ENCODE results near the gene RRP15. TPM values are rescaled to one million over a fixed set of nuclear protein-coding genes. Genes with fewer than 3 reads are reported as not detected.

RRP15 gene
- polyA plus RNA-seq, 3 donors = 0.81 to 7.6 (median 4.6) TPM

- Histone ChIP-seq H2AFZ (ENCODE audit: insufficient read depth, low read depth, low read length, poor library complexity, severe bottlenecking) (no peak overlapping the region), H3K4me1 (ENCODE audit: control insufficient read depth in 1 of 2, insufficient read depth in 2 of 2, low read length in 2 of 2) (no peaks in the 10 kb centered on the region), H3K79me2 (ENCODE audit: insufficient read depth, low read length) (no peaks in the 10 kb centered on the region), H3K9ac (ENCODE audit: insufficient read depth, low read length, poor library complexity, severe bottlenecking) (no peak overlapping the region), H4K20me1 (ENCODE audit: insufficient read depth, low read length) (no peaks in the 10 kb centered on the region), H3K9me3 (replicated peaks in 1 of 2; ENCODE audit: control insufficient read depth in 1 of 2, insufficient read depth in 1 of 2, low read length in 2 of 2) (no peaks in the 10 kb centered on the region), H3K36me3 (replicated peaks in 1 of 2; ENCODE audit: control insufficient read depth in 1 of 2, insufficient read depth in 2 of 2, low read length in 2 of 2) (no peaks in the 10 kb centered on the region), H3K27ac (ENCODE audit: low read depth in 1 of 2, low read length in 2 of 2) (no peak overlapping the region), H3K27me3 (ENCODE audit: control insufficient read depth in 2 of 2, insufficient read depth in 2 of 2, low read length in 2 of 2) (peaks cover 2 to 10% of the 10 kb centered on the region in 2 donors), H3K4me2 (replicated peaks; ENCODE audit: extremely low read depth, low read length, poor library complexity, severe bottlenecking) (no peak overlapping the region), H3K4me3 (replicated peaks in 1 of 3; ENCODE audit: low read depth in 2 of 3, low read length in 3 of 3) (no peak overlapping the region)
- Mint-ChIP-seq H3K9me3 (peaks cover 0 to 1% (median 0%) of the 10 kb centered on the region in 7 donors), H3K27me3 (ENCODE audit: low read depth in 3 of 3) (peaks cover 5 to 21% (median 10%) of the 10 kb centered on the region in 3 donors), H3K36me3 (no peaks in the 10 kb centered on the region), H3K4me3 (no peak overlapping the region), H3K27ac (no peak overlapping the region), H3K4me1 (no peaks in the 10 kb centered on the region)
- intact Hi-C loops (cut with micrococcal nuclease) = no loop called here
- no peak for TF ChIP-seq CTCF (IDR thresholded peaks at IDR 0.05)
- WGBS (ENCODE audit: insufficient coverage) = 91% methylated on average over 6 of the region's 8 CpGs
- no peak for DNase-seq
These were observed 79.1 kb downstream of the RRP15 start for GRCh38 chr1:218364028-218364710.

- TF ChIP-seq CTCF (IDR thresholded peaks at IDR 0.05) = no peak
- Histone ChIP-seq H4K20me1 (ENCODE audit: insufficient read depth, low read length) (no peaks in the 10 kb centered on the region), H3K79me2 (ENCODE audit: insufficient read depth, low read length) (no peaks in the 10 kb centered on the region), H3K4me1 (ENCODE audit: control insufficient read depth in 1 of 2, insufficient read depth in 2 of 2, low read length in 2 of 2) (no peaks in the 10 kb centered on the region), H2AFZ (ENCODE audit: insufficient read depth, low read depth, low read length, poor library complexity, severe bottlenecking) (no peak overlapping the region), H3K36me3 (replicated peaks in 1 of 2; ENCODE audit: control insufficient read depth in 1 of 2, insufficient read depth in 2 of 2, low read length in 2 of 2) (no peaks in the 10 kb centered on the region), H3K9ac (ENCODE audit: insufficient read depth, low read length, poor library complexity, severe bottlenecking) (no peak overlapping the region), H3K4me3 (replicated peaks in 1 of 3; ENCODE audit: low read depth in 2 of 3, low read length in 3 of 3) (no peak overlapping the region), H3K4me2 (replicated peaks; ENCODE audit: extremely low read depth, low read length, poor library complexity, severe bottlenecking) (no peak overlapping the region), H3K27me3 (ENCODE audit: control insufficient read depth in 2 of 2, insufficient read depth in 2 of 2, low read length in 2 of 2) (peaks cover 4 to 13% of the 10 kb centered on the region in 2 donors), H3K9me3 (replicated peaks in 1 of 2; ENCODE audit: control insufficient read depth in 1 of 2, insufficient read depth in 1 of 2, low read length in 2 of 2) (no peaks in the 10 kb centered on the region), H3K27ac (ENCODE audit: low read depth in 1 of 2, low read length in 2 of 2) (no peak overlapping the region)
- peaks cover 0 to 1% (median 0%) of the 10 kb centered on the region in 7 donors for H3K9me3 Mint-ChIP-seq
- 100% methylated on average over 3 of the region's 15 CpGs for WGBS (ENCODE audit: insufficient coverage)
- H3K27me3 Mint-ChIP-seq (ENCODE audit: low read depth in 3 of 3) = peaks cover 8 to 29% (median 18%) of the 10 kb centered on the region in 3 donors
- no peaks in the 10 kb centered on the region for H3K36me3 Mint-ChIP-seq
- no peak for DNase-seq
- no peaks in the 10 kb centered on the region for H3K4me1 Mint-ChIP-seq
- intact Hi-C loops (cut with micrococcal nuclease) = no loop called here
- no peak overlapping the region for H3K27ac Mint-ChIP-seq
- peak overlapping the region in 1 of 2 donors; percentile 7 for H3K4me3 Mint-ChIP-seq
These were observed 80.3 kb downstream of the RRP15 start for GRCh38 chr1:218365226-218365999.

All from CD14-positive monocyte (primary cell).